GM12878 (cell line): ENCODE results near the gene ING4. TPM values are rescaled to one million over a fixed set of nuclear protein-coding genes. Genes with fewer than 3 reads are reported as not detected.
A peak's percentile ranks its signal among the peaks of the same experiment; 100 is the strongest.

ENCODE experiments used
- ATAC-seq: fragments of 200-7000 bp; cut with Tn5 transposase; 3 replicates; pipeline ENCODE4 v1.9.1; 2020; ENCODE audit warnings: mild to moderate bottlenecking, moderate library complexity
- BruUV-seq: library from RNA; stranded (reverse); fragments of 400-500 nt; replicated peaks from 2 replicates; lab custom pipeline; 2021; lab: Mats Ljungman, UMichigan
- CTCF ChIA-PET: fragments of 300-600 bp; sonication (Branson Sonifier 250); formaldehyde crosslinking; extraction: SDS; loops from one replicate; lab custom pipeline; 2021; ENCODE audit warnings: inconsistent platforms; lab: Yijun Ruan, JAX
- POLR2A ChIA-PET: fragments of 350-600 bp; formaldehyde crosslinking; extraction: SDS; loops from one replicate; lab custom pipeline; 2021; ENCODE audit warnings: inconsistent platforms; lab: Charles Lee
- RAD21 ChIA-PET: fragments of 300-600 bp; sonication (Branson Sonifier 250); formaldehyde crosslinking; loops from one replicate; lab custom pipeline; 2023; ENCODE audit warnings: antibody characterized with exemption; ENCODE audit not compliant: unreplicated experiment; lab: Charles Lee
- SMC1A ChIA-PET: fragments of 300-600 bp; sonication (Branson Sonifier 250); formaldehyde crosslinking; loops from one replicate; lab custom pipeline; 2023; ENCODE audit not compliant: unreplicated experiment, uncharacterized antibody; lab: Charles Lee
- DNase-seq: peaks from one replicate; pipeline ENCODE4 v3.0.0-alpha.2; 2011; ENCODE audit warnings: low read depth, low spot score
- FAIRE-seq: peaks from 3 replicates; lab custom pipeline; 2011; peaks lifted over from hg19 to GRCh38; lab: Jason Lieb, UNC
- H2AFZ ChIP-seq: 2 replicates; pipeline ENCODE4 v1.6.0; 2011; ENCODE audit warnings: low read depth, low read length, control low read depth; ENCODE audit not compliant: control insufficient read depth
- H3K27ac ChIP-seq: 2 replicates; pipeline ENCODE4 v1.5.1; 2011; ENCODE audit warnings: control low read depth; ENCODE audit not compliant: control insufficient read depth, insufficient read depth
- H3K27me3 ChIP-seq, 2 experiments: replicated peaks in 1 of 2; 2 replicates each; pipeline versions ENCODE4 v1.6.0 to v1.6.1; 2011; ENCODE audit warnings: low read length in 1 of 2; ENCODE audit not compliant: control insufficient read depth in 2 of 2, insufficient read depth in 2 of 2
- H3K36me3 ChIP-seq, 2 experiments: 2 replicates each; pipeline ENCODE4 v1.5.1; 2011; ENCODE audit warnings: low read length in 1 of 2; ENCODE audit not compliant: control insufficient read depth in 2 of 2, insufficient read depth in 2 of 2
- H3K4me1 ChIP-seq: 2 replicates; pipeline ENCODE4 v1.6.1; 2011; ENCODE audit warnings: mild to moderate bottlenecking, low read length, moderate library complexity, mixed read lengths; ENCODE audit not compliant: control insufficient read depth, insufficient read depth
- H3K4me2 ChIP-seq: 2 replicates; pipeline ENCODE4 v1.6.0; 2011; ENCODE audit warnings: control low read depth; ENCODE audit not compliant: control insufficient read depth, insufficient read depth
- H3K4me3 ChIP-seq: fragments of 200-600 bp; sonication (generic); 2 replicates; pipeline ENCODE4 v1.5.1; 2016
- H3K79me2 ChIP-seq: 2 replicates; pipeline ENCODE4 v1.6.0; 2011; ENCODE audit warnings: low read length; ENCODE audit not compliant: control insufficient read depth, insufficient read depth
- H3K9ac ChIP-seq: 2 replicates; pipeline ENCODE4 v1.8.0; 2011; ENCODE audit warnings: low read length, control low read depth, mixed read lengths; ENCODE audit not compliant: control insufficient read depth, insufficient read depth
- H3K9me3 ChIP-seq: replicated peaks from 3 replicates; pipeline ENCODE4 v1.5.1; 2011; ENCODE audit warnings: mild to moderate bottlenecking, low read length; ENCODE audit not compliant: control insufficient read depth, insufficient read depth
- H4K20me1 ChIP-seq: 2 replicates; pipeline ENCODE4 v1.6.0; 2011; ENCODE audit not compliant: control insufficient read depth, insufficient read depth
- EP300 ChIP-seq, 2 experiments: fragments of 150-350 bp in 1 of 2; IDR thresholded peaks; 2 replicates each; pipeline ENCODE4 v1.6.1; 2011 to 2012; ENCODE audit warnings: low read depth in 2 of 2, low read length in 2 of 2, borderline replicate concordance in 1 of 2, improper control_type of control experiment in 1 of 2, inconsistent platforms in 1 of 2; ENCODE audit not compliant: control insufficient read depth in 1 of 2
- GABPA ChIP-seq: IDR thresholded peaks from 2 replicates; pipeline ENCODE4 v1.6.1; 2014; ENCODE audit warnings: antibody characterized with exemption, low read depth, mild to moderate bottlenecking, inconsistent platforms
- HDAC2 ChIP-seq: fragments of 200-600 bp; sonication (generic); IDR thresholded peaks from 2 replicates; pipeline ENCODE4 v1.6.1; 2017
- RBBP5 ChIP-seq: fragments of 200-600 bp; sonication (generic); conservative IDR thresholded peaks from 2 replicates; pipeline ENCODE4 v1.6.1; 2016
- RFX5 ChIP-seq: IDR thresholded peaks from 2 replicates; pipeline ENCODE4 v1.6.1; 2011; ENCODE audit warnings: low read depth, low read length, improper control_type of control experiment
- TAF1 ChIP-seq: IDR thresholded peaks from 2 replicates; pipeline ENCODE4 v1.6.1; 2011; ENCODE audit warnings: mild to moderate bottlenecking, low read depth, low read length, borderline replicate concordance
- ZNF207 ChIP-seq: fragments of 450-650 bp; IDR thresholded peaks from 2 replicates; pipeline ENCODE4 v1.6.1; 2014; ENCODE audit warnings: antibody characterized with exemption, mild to moderate bottlenecking, borderline replicate concordance
- WGBS: methylation state at CpG from one replicate; pipeline ENCODE4 v1.1.6; 2016; ENCODE audit warnings: low lambda C conversion rate; ENCODE audit not compliant: insufficient replicate concordance, insufficient coverage; ENCODE audit errors: missing lambda C conversion rate; 5-methylcytosine and 5-hydroxymethylcytosine counted together
- in situ Hi-C: fragments of 300-500 bp; cut with MboI; formaldehyde crosslinking; loops from 9 replicates; pipeline ENCODE4 v1.14.3; 2018; ENCODE audit warnings: mixed read lengths
- intact Hi-C: fragments of 100-400 bp; cut with micrococcal nuclease; formaldehyde crosslinking; loops from one replicate; pipeline ENCODE4 v1.14.2; 2022; ENCODE audit not compliant: unreplicated experiment
- polyA plus RNA-seq, 11 experiments: library from polyadenylated mRNA; depleted of rRNA in 4 of 11; unstranded in 6 of 11; stranded (reverse) in 5 of 11; fragments of >200 nt; fragmentation: Nextera tagmentation in 4 of 11; fragmentation: Illumina TruSeq in 1 of 11; extraction: Ambion mirVana in 4 of 11; extraction: Trizol in 1 of 11; gene quantifications; 1 replicate in 1 of 11; 2 replicates in 10 of 11; pipeline versions ENCODE4 v1.2.1 to v1.2.3, GENCODE V29; 2011 to 2016; ENCODE audit warnings: inconsistent platforms in 2 of 11, missing spikeins in 2 of 11, low read depth in 1 of 11
- total RNA-seq, 4 experiments: library from RNA; depleted of rRNA in 3 of 4; stranded (reverse); fragments of >200 nt in 3 of 4; fragmentation: Illumina TruSeq in 1 of 4; extraction: Trizol in 1 of 4; gene quantifications; 2 replicates each; pipeline versions ENCODE4 v1.2.1 to v1.2.3, GENCODE V29; 2013 to 2021
- TF ChIP-seq, protein P1 (sequence below), 3 experiments: IDR thresholded peaks in 2 of 3; conservative IDR thresholded peaks in 1 of 3; 2 replicates each; pipeline ENCODE4 v1.5.1; 2011; ENCODE audit warnings: low read depth in 3 of 3, low read length in 3 of 3, mild to moderate bottlenecking in 3 of 3, control low read depth in 2 of 3, moderate library complexity in 2 of 3, inconsistent platforms in 1 of 3, mixed read lengths in 1 of 3; ENCODE audit not compliant: control insufficient read depth in 2 of 3, insufficient read depth in 1 of 3; ENCODE audit errors: extremely low read depth in 1 of 3
- TF ChIP-seq, protein P2 (sequence below): fragments of 450-650 bp; IDR thresholded peaks from 2 replicates; pipeline ENCODE4 v1.6.1; 2017; ENCODE audit warnings: antibody characterized with exemption, mild to moderate bottlenecking, moderate library complexity

The ING4 gene
- total and polyA plus RNA-seq, 10 of the 15 experiments (the other 5 are each of a cell fraction or from before 2014, with no cell fraction given) = 7.2 to 53.9 (median 21.8) TPM

DNA sequence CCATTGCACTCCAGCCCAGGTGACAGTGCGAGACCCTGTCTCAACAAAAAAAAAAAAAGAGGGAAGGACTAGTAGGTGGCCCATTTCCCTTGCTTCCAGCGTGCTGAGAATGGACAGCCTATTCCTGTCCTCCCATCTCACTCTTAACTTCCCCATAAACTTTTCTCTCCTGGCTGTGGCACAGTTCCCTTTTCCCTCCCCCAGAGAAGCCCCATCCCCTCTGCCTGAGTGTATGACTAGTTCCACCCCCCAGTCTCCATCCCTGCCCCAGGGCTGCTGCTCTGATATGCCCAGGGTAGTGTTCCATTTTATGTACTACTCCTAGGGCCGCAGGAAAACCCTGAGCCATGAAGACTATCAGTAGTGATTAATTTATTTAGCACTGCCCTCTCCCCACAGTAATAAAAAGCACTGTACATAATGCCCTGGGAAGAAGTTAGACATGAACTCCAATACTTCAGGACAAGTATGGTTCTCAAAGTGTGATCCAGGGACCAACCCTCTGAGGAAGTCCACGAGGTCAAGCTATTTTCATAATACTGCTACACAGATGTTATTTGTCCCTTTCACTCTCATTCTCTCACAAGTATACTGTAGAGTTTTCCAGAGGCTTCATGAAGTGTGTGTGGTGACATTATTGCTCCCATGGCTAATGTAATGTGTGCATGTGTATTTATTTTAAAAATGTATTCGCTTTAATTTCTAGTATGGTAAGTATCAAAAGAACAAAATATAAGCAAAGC lies 44.3 kb downstream of the ING4 start:
- CTCF ChIA-PET = interaction anchor here (0.7 to 3.1 kb wide), 10 partner anchors 9 to 163 kb away, joined by 3 to 23 read pairs (median 4); partner anchors contain the start of genes ACRBP, LPAR5, MLF2 and ZNF384
- H3K27me3 ChIP-seq = no peaks in the 10 kb centered on the region
- peaks cover 0 to 7% of the 10 kb centered on the region in 2 experiments; a peak in 2 of 4 replicates for H3K36me3 ChIP-seq
- in situ Hi-C loops = loop anchor here (5.0 kb wide), 1 partner anchor 64 kb away; no protein-coding TSS in a partner anchor
- no peak overlapping the region for H3K4me2 ChIP-seq
- POLR2A ChIA-PET = interaction anchor here (0.5 to 1.4 kb wide), 4 partner anchors 14 to 72 kb away, joined by 3 to 8 read pairs (median 3); partner anchors contain the start of genes LPAR5 and ZNF384
- H4K20me1 ChIP-seq = no peaks in the 10 kb centered on the region
- SMC1A ChIA-PET = interaction anchor here (1.5 to 2.4 kb wide), 3 partner anchors 14 to 66 kb away, joined by 5 to 16 read pairs (median 9); no protein-coding TSS in a partner anchor
- BruUV-seq = TSS peak; percentile 83
- H3K4me1 ChIP-seq = peaks cover 3% of the 10 kb centered on the region; the same call in 1 of the 2 replicates
- ATAC-seq = no peak
- intact Hi-C loops = loop anchor here (5.0 kb wide), 1 partner anchor 44 kb away; the partner anchor contains the start of gene ING4
- RAD21 ChIA-PET = interaction anchor here (1.1 to 2.3 kb wide), 3 partner anchors 10 to 66 kb away, joined by 5 to 7 read pairs (median 5); no protein-coding TSS in a partner anchor
- no peak overlapping the region for H3K27ac ChIP-seq
- 59% methylated on average over 4 of the region's 5 CpGs for WGBS
- H3K9ac ChIP-seq = no peak overlapping the region
- H3K4me3 ChIP-seq = no peak overlapping the region
- no peak for TF ChIP-seq GABPA
- TF ChIP-seq HDAC2 = no peak
- TF ChIP-seq, protein P1, sequence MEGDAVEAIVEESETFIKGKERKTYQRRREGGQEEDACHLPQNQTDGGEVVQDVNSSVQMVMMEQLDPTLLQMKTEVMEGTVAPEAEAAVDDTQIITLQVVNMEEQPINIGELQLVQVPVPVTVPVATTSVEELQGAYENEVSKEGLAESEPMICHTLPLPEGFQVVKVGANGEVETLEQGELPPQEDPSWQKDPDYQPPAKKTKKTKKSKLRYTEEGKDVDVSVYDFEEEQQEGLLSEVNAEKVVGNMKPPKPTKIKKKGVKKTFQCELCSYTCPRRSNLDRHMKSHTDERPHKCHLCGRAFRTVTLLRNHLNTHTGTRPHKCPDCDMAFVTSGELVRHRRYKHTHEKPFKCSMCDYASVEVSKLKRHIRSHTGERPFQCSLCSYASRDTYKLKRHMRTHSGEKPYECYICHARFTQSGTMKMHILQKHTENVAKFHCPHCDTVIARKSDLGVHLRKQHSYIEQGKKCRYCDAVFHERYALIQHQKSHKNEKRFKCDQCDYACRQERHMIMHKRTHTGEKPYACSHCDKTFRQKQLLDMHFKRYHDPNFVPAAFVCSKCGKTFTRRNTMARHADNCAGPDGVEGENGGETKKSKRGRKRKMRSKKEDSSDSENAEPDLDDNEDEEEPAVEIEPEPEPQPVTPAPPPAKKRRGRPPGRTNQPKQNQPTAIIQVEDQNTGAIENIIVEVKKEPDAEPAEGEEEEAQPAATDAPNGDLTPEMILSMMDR (IDR thresholded peaks at IDR 0.05 in 2 of 3, conservative IDR thresholded peaks at IDR 0.05 in 1 of 3; ENCODE audit: control insufficient read depth in 2 of 3, extremely low read depth in 1 of 3, insufficient read depth in 1 of 3, low read depth in 3 of 3, low read length in 3 of 3) = no peak
- TF ChIP-seq RFX5 = no peak
- TF ChIP-seq EP300 (IDR thresholded peaks at IDR 0.05; ENCODE audit: borderline replicate concordance in 1 of 2, control insufficient read depth in 1 of 2, low read depth in 2 of 2, low read length in 2 of 2) = no peak
- TF ChIP-seq ZNF207 = no peak
- TF ChIP-seq RBBP5 = no peak
- TF ChIP-seq TAF1 = no peak
- TF ChIP-seq, protein P2, sequence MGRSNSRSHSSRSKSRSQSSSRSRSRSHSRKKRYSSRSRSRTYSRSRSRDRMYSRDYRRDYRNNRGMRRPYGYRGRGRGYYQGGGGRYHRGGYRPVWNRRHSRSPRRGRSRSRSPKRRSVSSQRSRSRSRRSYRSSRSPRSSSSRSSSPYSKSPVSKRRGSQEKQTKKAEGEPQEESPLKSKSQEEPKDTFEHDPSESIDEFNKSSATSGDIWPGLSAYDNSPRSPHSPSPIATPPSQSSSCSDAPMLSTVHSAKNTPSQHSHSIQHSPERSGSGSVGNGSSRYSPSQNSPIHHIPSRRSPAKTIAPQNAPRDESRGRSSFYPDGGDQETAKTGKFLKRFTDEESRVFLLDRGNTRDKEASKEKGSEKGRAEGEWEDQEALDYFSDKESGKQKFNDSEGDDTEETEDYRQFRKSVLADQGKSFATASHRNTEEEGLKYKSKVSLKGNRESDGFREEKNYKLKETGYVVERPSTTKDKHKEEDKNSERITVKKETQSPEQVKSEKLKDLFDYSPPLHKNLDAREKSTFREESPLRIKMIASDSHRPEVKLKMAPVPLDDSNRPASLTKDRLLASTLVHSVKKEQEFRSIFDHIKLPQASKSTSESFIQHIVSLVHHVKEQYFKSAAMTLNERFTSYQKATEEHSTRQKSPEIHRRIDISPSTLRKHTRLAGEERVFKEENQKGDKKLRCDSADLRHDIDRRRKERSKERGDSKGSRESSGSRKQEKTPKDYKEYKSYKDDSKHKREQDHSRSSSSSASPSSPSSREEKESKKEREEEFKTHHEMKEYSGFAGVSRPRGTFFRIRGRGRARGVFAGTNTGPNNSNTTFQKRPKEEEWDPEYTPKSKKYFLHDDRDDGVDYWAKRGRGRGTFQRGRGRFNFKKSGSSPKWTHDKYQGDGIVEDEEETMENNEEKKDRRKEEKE = no peak
- no peak for DNase-seq
- no peak overlapping the region for H2AFZ ChIP-seq
- no peaks in the 10 kb centered on the region for H3K79me2 ChIP-seq
- H3K9me3 ChIP-seq = no peaks in the 10 kb centered on the region
- FAIRE-seq = no peak
